Neural cell (in vitro differentiated cells): ENCODE results near the gene ZNF10. TPM values are rescaled to one million over a fixed set of nuclear protein-coding genes. Genes with fewer than 3 reads are reported as not detected.

Source experiments
- H2AFZ ChIP-seq: fragments of 200-600, 300-800 bp; sonication (generic), shearing (Covaris generic); 2 replicates; pipeline ENCODE4 v1.6.0; 2014; ENCODE audit warnings: low read depth, mild to moderate bottlenecking, antibody characterized with exemption, low read length, moderate library complexity
- H3F3A ChIP-seq: fragments of 200-600 bp; shearing (Covaris generic); 2 replicates; pipeline ENCODE4 v1.6.1; 2016; ENCODE audit warnings: mild to moderate bottlenecking, moderate library complexity, mixed read lengths, antibody characterized with exemption, low read length; ENCODE audit not compliant: insufficient read depth, poor library complexity, severe bottlenecking
- H3K27ac ChIP-seq: fragments of 200-600, 300-800 bp; sonication (generic), shearing (Covaris generic); 2 replicates; pipeline ENCODE4 v1.5.1; 2014; ENCODE audit warnings: mild to moderate bottlenecking, low read length, moderate library complexity
- H3K27me3 ChIP-seq: fragments of 300-800, 200-600 bp; sonication (generic), shearing (Covaris generic); 2 replicates; pipeline ENCODE4 v1.6.0; 2014; ENCODE audit warnings: mild to moderate bottlenecking, low read depth, low read length, moderate library complexity; ENCODE audit not compliant: insufficient read depth
- H3K36me3 ChIP-seq: fragments of 300-800, 200-600 bp; sonication (generic), shearing (Covaris generic); 2 replicates; pipeline ENCODE4 v1.5.1; 2014; ENCODE audit warnings: mild to moderate bottlenecking, antibody characterized with exemption, low read length, moderate library complexity; ENCODE audit not compliant: insufficient read depth
- H3K4me2 ChIP-seq: fragments of 300-800, 200-600 bp; sonication (generic), shearing (Covaris generic); 2 replicates; pipeline ENCODE4 v1.6.0; 2014; ENCODE audit warnings: mild to moderate bottlenecking, low read length
- H3K4me3 ChIP-seq: fragments of 300-800, 200-600 bp; sonication (generic), shearing (Covaris generic); 2 replicates; pipeline ENCODE4 v1.5.1; 2014; ENCODE audit warnings: mild to moderate bottlenecking, low read length, moderate library complexity
- H3K79me2 ChIP-seq: fragments of 200-600 bp; shearing (Covaris generic); replicated peaks from 2 replicates; pipeline ENCODE4 v1.6.0; 2014; ENCODE audit warnings: mild to moderate bottlenecking, low read length, moderate library complexity; ENCODE audit not compliant: insufficient read depth
- H3K9ac ChIP-seq: fragments of 300-800, 200-600 bp; sonication (generic), shearing (Covaris generic); 2 replicates; pipeline ENCODE4 v1.6.1; 2016; ENCODE audit warnings: mild to moderate bottlenecking, low read length, mixed read lengths
- H3K9me2 ChIP-seq: fragments of 200-600 bp; shearing (Covaris generic); 2 replicates; pipeline ENCODE4 v1.6.1; 2016; ENCODE audit warnings: mild to moderate bottlenecking, low read length, mixed read lengths; ENCODE audit not compliant: insufficient read depth
- H3K9me3 ChIP-seq: fragments of 200-600, 300-800 bp; sonication (generic), shearing (Covaris generic); 2 replicates; pipeline ENCODE4 v1.6.1; 2016; ENCODE audit warnings: mild to moderate bottlenecking, mixed run types, low read length, moderate library complexity, mixed read lengths
- H4K20me1 ChIP-seq: fragments of 200-600 bp; shearing (Covaris generic); 2 replicates; pipeline ENCODE4 v1.6.1; 2016; ENCODE audit warnings: mild to moderate bottlenecking, mixed run types; ENCODE audit not compliant: insufficient read depth
- EZH2 ChIP-seq: fragments of 200-600, 300-800 bp; shearing (Covaris generic), sonication (generic); IDR thresholded peaks from 2 replicates; pipeline ENCODE4 v1.6.1; 2014; ENCODE audit warnings: antibody characterized with exemption, low read length, borderline replicate concordance, mild to moderate bottlenecking; ENCODE audit not compliant: insufficient read depth, poor library complexity, severe bottlenecking
- MXI1 ChIP-seq: fragments of 450-650 bp; conservative IDR thresholded peaks from 2 replicates; pipeline ENCODE4 v1.6.1; 2014; ENCODE audit warnings: antibody characterized with exemption, mild to moderate bottlenecking; ENCODE audit not compliant: poor library complexity, severe bottlenecking
- POLR2AphosphoS5 ChIP-seq: IDR thresholded peaks from 2 replicates; pipeline ENCODE4 v1.6.1; 2012
- RAD21 ChIP-seq: fragments of 450-650 bp; conservative IDR thresholded peaks from 2 replicates; pipeline ENCODE4 v1.6.1; 2014; ENCODE audit warnings: antibody characterized with exemption, mild to moderate bottlenecking, moderate library complexity
- SMC3 ChIP-seq: fragments of 450-650 bp; conservative IDR thresholded peaks from 2 replicates; pipeline ENCODE4 v1.6.1; 2014; ENCODE audit warnings: antibody characterized with exemption, mild to moderate bottlenecking, moderate library complexity; ENCODE audit not compliant: poor library complexity
- polyA plus RNA-seq: library from polyadenylated mRNA; depleted of rRNA; stranded (reverse); fragments of >200 nt; gene quantifications from 2 replicates; pipeline ENCODE4 v1.2.3, GENCODE V29; 2014
- TF ChIP-seq, protein P1 (sequence below): IDR thresholded peaks from 2 replicates; pipeline ENCODE4 v1.6.1; 2012; ENCODE audit warnings: borderline replicate concordance
- TF ChIP-seq, protein P2 (sequence below): fragments of 450-650 bp; IDR thresholded peaks from 2 replicates; pipeline ENCODE4 v1.5.1; 2014; ENCODE audit warnings: antibody characterized with exemption, mild to moderate bottlenecking, moderate library complexity; ENCODE audit not compliant: poor library complexity, severe bottlenecking

Gene ZNF10
- polyA plus RNA-seq, 1 donor from 2014 or later, result 46.5 TPM

DNA sequence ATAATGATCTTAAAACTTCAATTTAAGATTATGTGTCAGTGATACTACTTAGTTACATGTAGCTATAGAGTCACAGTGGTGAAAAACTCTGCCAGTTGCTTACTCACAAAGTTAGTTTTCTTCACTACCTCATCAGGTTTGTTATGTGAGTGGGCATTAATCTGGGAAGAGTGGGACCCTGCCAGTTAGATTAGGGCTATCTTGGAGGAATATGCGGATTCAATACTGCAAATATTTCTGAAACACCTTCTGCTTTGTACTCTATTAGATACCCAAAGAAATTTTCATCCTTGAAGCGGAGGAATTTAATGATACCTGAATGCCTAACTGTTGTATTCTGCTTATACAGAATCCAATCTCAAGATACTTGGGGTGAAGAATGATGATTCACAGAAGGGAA lies 76.0 kb downstream of the ZNF10 start:
- no peak overlapping the region for H3K27ac ChIP-seq
- TF ChIP-seq SMC3 (no peak), EZH2 (no peak), POLR2AphosphoS5 (no peak), RAD21 (no peak), MXI1 (no peak)
- TF ChIP-seq, protein P1, sequence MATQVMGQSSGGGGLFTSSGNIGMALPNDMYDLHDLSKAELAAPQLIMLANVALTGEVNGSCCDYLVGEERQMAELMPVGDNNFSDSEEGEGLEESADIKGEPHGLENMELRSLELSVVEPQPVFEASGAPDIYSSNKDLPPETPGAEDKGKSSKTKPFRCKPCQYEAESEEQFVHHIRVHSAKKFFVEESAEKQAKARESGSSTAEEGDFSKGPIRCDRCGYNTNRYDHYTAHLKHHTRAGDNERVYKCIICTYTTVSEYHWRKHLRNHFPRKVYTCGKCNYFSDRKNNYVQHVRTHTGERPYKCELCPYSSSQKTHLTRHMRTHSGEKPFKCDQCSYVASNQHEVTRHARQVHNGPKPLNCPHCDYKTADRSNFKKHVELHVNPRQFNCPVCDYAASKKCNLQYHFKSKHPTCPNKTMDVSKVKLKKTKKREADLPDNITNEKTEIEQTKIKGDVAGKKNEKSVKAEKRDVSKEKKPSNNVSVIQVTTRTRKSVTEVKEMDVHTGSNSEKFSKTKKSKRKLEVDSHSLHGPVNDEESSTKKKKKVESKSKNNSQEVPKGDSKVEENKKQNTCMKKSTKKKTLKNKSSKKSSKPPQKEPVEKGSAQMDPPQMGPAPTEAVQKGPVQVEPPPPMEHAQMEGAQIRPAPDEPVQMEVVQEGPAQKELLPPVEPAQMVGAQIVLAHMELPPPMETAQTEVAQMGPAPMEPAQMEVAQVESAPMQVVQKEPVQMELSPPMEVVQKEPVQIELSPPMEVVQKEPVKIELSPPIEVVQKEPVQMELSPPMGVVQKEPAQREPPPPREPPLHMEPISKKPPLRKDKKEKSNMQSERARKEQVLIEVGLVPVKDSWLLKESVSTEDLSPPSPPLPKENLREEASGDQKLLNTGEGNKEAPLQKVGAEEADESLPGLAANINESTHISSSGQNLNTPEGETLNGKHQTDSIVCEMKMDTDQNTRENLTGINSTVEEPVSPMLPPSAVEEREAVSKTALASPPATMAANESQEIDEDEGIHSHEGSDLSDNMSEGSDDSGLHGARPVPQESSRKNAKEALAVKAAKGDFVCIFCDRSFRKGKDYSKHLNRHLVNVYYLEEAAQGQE, result no peak
- TF ChIP-seq, protein P2, sequence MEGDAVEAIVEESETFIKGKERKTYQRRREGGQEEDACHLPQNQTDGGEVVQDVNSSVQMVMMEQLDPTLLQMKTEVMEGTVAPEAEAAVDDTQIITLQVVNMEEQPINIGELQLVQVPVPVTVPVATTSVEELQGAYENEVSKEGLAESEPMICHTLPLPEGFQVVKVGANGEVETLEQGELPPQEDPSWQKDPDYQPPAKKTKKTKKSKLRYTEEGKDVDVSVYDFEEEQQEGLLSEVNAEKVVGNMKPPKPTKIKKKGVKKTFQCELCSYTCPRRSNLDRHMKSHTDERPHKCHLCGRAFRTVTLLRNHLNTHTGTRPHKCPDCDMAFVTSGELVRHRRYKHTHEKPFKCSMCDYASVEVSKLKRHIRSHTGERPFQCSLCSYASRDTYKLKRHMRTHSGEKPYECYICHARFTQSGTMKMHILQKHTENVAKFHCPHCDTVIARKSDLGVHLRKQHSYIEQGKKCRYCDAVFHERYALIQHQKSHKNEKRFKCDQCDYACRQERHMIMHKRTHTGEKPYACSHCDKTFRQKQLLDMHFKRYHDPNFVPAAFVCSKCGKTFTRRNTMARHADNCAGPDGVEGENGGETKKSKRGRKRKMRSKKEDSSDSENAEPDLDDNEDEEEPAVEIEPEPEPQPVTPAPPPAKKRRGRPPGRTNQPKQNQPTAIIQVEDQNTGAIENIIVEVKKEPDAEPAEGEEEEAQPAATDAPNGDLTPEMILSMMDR, result no peak
- no peaks in the 10 kb centered on the region for H4K20me1 ChIP-seq
- H3K9me2 ChIP-seq, result no peaks in the 10 kb centered on the region
- H3K79me2 ChIP-seq, result no peaks in the 10 kb centered on the region
- no peak overlapping the region for H3K9ac ChIP-seq
- H3K36me3 ChIP-seq, result peaks cover 53% of the 10 kb centered on the region
- H3K4me2 ChIP-seq, result no peak overlapping the region
- H2AFZ ChIP-seq, result no peak overlapping the region
- H3K27me3 ChIP-seq, result no peaks in the 10 kb centered on the region
- peaks cover 78% of the 10 kb centered on the region for H3K9me3 ChIP-seq
- no peak overlapping the region for H3K4me3 ChIP-seq
- H3F3A ChIP-seq, result peaks cover 7% of the 10 kb centered on the region

Other genes starting within 250 kb of the ZNF10 start
- gene CHFR, start 243.0 kb upstream of the ZNF10 start, polyA plus RNA-seq, result 88.4 and 89.3 TPM in 2 replicates
- 18.6 and 22.6 TPM in 2 replicates for gene ZNF605, start 174.3 kb upstream of the ZNF10 start, polyA plus RNA-seq
- 25.8 and 26.6 TPM in 2 replicates for gene ZNF26, start 144.3 kb upstream of the ZNF10 start, polyA plus RNA-seq
- 158 and 191 TPM in 2 replicates for gene ZNF84, start 93.1 kb upstream of the ZNF10 start, polyA plus RNA-seq
- 50.8 and 60.5 TPM in 2 replicates for gene ZNF140, start 49.7 kb upstream of the ZNF10 start, polyA plus RNA-seq
- gene ZNF891, start 353 bp upstream of the ZNF10 start, polyA plus RNA-seq, result 9.4 and 10.4 TPM in 2 replicates
- 23.5 and 32.3 TPM in 2 replicates for gene ZNF268, start 50.9 kb downstream of the ZNF10 start, polyA plus RNA-seq
- not detected in 2 replicates for gene ANHX, start 105.2 kb downstream of the ZNF10 start, polyA plus RNA-seq